Activated naive CD8-positive, alpha-beta T cell treated with anti-CD3 and anti-CD28 coated beads for 36 hours (primary cell): ENCODE results near the gene BCAS4. TPM values are rescaled to one million over a fixed set of nuclear protein-coding genes. Genes with fewer than 3 reads are reported as not detected.
"Not testable (repeated sequence)": the region's sequence is repeated elsewhere in the genome, so short reads cannot be mapped to it uniquely, and the experiment has no call there.

Source experiments
- DNase-seq: peaks from one replicate; pipeline ENCODE4 v3.0.0; 2021
- H3K27ac Mint-ChIP-seq: one replicate; pipeline ENCODE4 v1.8.0; 2022; ENCODE audit warnings: mild to moderate bottlenecking, moderate library complexity, mixed read lengths
- H3K27me3 Mint-ChIP-seq: one replicate; pipeline ENCODE4 v1.8.0; 2022; ENCODE audit warnings: mild to moderate bottlenecking, mixed read lengths
- H3K36me3 Mint-ChIP-seq: one replicate; pipeline ENCODE4 v1.8.0; 2021; ENCODE audit warnings: mild to moderate bottlenecking, mixed read lengths
- H3K4me1 Mint-ChIP-seq: one replicate; pipeline ENCODE4 v1.8.0; 2021; ENCODE audit warnings: mixed read lengths
- H3K4me3 Mint-ChIP-seq: one replicate; pipeline ENCODE4 v1.8.0; 2022; ENCODE audit warnings: mild to moderate bottlenecking, moderate library complexity, mixed read lengths
- H3K9me3 Mint-ChIP-seq: one replicate; pipeline ENCODE4 v1.8.0; 2022; ENCODE audit warnings: mixed read lengths
- total RNA-seq, 2 experiments: library from RNA; stranded (reverse); gene quantifications; one replicate each; pipeline ENCODE4 v1.2.3, GENCODE V29; 2021

Gene BCAS4
- total RNA-seq, 2 experiments from 2014 or later = 27.1 to 28.9 TPM

DNA sequence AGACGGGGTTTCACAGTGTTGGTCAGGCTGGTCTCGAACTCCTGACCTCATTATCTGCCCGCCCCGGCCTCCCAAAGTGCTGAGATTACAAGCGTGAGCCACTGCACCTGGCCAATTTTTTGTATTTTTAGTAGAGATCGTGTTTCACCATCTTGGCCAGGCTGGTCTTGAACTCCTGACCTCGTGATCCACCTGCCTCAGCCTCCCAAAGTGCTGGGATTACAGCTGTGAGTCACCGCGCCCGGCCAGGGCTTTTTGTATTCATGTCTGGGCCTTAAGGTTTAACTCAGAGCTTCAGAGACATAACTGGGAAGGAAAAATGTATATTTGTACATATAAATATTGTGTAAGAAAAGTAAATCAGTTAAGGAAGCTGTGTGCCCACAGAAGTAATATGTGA is 29.6 kb upstream of the BCAS4 start:
- not testable (repeated sequence) for H3K27me3 Mint-ChIP-seq, H3K27ac Mint-ChIP-seq, H3K4me1 Mint-ChIP-seq, DNase-seq, H3K36me3 Mint-ChIP-seq, H3K4me3 Mint-ChIP-seq, H3K9me3 Mint-ChIP-seq

DNA sequence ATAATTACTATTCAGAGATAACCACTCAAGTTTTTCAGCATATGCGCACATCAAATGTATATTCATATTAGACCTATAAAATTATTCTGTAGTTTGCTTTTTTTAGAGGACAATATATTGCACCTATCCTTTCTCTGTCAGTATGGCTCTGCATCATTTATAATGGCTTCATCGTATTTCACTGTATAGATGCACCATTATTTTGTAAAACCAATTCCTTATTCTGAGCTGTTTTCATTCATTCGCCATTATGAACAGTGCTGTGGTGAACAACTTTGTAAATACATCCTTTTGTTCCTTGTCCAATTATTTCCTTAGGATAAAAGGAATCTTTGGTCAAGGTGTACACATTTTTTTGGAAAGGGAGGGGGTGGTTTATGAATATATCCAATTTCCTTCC is 29.2 kb upstream of the BCAS4 start:
- no peak for DNase-seq
- no peak overlapping the region for H3K27ac Mint-ChIP-seq
- H3K27me3 Mint-ChIP-seq = no peaks in the 10 kb centered on the region
- no peaks in the 10 kb centered on the region for H3K4me1 Mint-ChIP-seq
- H3K9me3 Mint-ChIP-seq = no peaks in the 10 kb centered on the region
- no peak overlapping the region for H3K4me3 Mint-ChIP-seq
- no peaks in the 10 kb centered on the region for H3K36me3 Mint-ChIP-seq

GRCh38 chr20:50766955-50767809 is 27.7 kb upstream of the BCAS4 start:
- H3K4me1 Mint-ChIP-seq, H3K9me3 Mint-ChIP-seq, H3K27me3 Mint-ChIP-seq, DNase-seq, H3K27ac Mint-ChIP-seq, H3K4me3 Mint-ChIP-seq, H3K36me3 Mint-ChIP-seq: not testable (repeated sequence)

GRCh38 chr20:50768991-50769390 is 25.9 kb upstream of the BCAS4 start:
- not testable (repeated sequence) for H3K9me3 Mint-ChIP-seq, DNase-seq, H3K4me3 Mint-ChIP-seq, H3K27ac Mint-ChIP-seq, H3K36me3 Mint-ChIP-seq, H3K4me1 Mint-ChIP-seq, H3K27me3 Mint-ChIP-seq

- not testable (repeated sequence) for H3K4me3 Mint-ChIP-seq, H3K9me3 Mint-ChIP-seq, H3K27me3 Mint-ChIP-seq, H3K27ac Mint-ChIP-seq, H3K4me1 Mint-ChIP-seq, DNase-seq, H3K36me3 Mint-ChIP-seq
Observed at GRCh38 chr20:50769551-50770085, 25.2 kb upstream of the BCAS4 start.

GRCh38 chr20:50771419-50772080 is 23.3 kb upstream of the BCAS4 start:
- not testable (repeated sequence) for H3K36me3 Mint-ChIP-seq, H3K4me1 Mint-ChIP-seq, H3K27ac Mint-ChIP-seq, H3K27me3 Mint-ChIP-seq, DNase-seq, H3K4me3 Mint-ChIP-seq, H3K9me3 Mint-ChIP-seq

DNA sequence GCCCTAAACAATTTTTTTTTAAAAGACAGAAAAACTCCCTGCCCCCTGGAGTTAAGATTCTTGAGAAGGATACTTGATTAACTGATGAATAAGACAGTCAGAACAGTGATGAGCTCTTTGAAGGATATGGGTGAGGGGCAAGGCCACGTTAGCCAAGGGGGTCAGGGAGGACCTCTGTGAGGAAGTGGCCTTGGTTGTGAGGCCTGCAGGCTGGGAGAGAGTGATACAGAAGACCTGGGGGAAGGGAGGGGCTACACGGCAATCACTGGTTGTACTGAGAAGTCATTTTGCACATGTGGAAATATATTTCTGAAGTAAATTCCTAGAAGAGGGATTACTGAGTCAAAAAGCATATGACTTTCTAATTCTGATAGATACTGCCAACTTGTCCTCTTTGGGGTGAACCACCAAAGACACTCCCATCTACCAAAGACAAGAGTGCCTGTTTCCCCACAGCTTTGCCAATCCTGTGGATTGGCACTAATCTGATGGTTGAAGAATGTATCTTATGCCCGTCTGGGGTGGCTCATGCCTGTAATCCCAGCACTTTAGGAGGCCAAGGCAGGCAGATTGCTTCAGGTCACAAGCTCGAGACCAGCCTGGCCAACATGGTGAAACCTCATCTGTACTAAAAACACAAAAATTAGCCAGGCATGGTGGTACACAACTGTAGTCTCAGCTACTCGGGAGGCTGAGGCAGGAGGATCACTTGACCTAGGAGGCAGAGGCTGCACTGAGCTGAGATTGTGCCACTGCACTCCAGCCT is 22.3 kb upstream of the BCAS4 start:
- no peak overlapping the region for H3K27ac Mint-ChIP-seq
- H3K9me3 Mint-ChIP-seq = no peaks in the 10 kb centered on the region
- no peaks in the 10 kb centered on the region for H3K27me3 Mint-ChIP-seq
- DNase-seq = no peak
- no peak overlapping the region for H3K4me3 Mint-ChIP-seq
- peaks cover 2% of the 10 kb centered on the region for H3K4me1 Mint-ChIP-seq
- H3K36me3 Mint-ChIP-seq = no peaks in the 10 kb centered on the region

- H3K27me3 Mint-ChIP-seq = peaks cover 4% of the 10 kb centered on the region
- H3K36me3 Mint-ChIP-seq = no peaks in the 10 kb centered on the region
- H3K4me3 Mint-ChIP-seq = no peak overlapping the region
- no peak overlapping the region for H3K27ac Mint-ChIP-seq
- DNase-seq = no peak
- H3K9me3 Mint-ChIP-seq = no peaks in the 10 kb centered on the region
- peaks cover 2% of the 10 kb centered on the region for H3K4me1 Mint-ChIP-seq
Observed at GRCh38 chr20:50774515-50774914, 20.3 kb upstream of the BCAS4 start.

DNA sequence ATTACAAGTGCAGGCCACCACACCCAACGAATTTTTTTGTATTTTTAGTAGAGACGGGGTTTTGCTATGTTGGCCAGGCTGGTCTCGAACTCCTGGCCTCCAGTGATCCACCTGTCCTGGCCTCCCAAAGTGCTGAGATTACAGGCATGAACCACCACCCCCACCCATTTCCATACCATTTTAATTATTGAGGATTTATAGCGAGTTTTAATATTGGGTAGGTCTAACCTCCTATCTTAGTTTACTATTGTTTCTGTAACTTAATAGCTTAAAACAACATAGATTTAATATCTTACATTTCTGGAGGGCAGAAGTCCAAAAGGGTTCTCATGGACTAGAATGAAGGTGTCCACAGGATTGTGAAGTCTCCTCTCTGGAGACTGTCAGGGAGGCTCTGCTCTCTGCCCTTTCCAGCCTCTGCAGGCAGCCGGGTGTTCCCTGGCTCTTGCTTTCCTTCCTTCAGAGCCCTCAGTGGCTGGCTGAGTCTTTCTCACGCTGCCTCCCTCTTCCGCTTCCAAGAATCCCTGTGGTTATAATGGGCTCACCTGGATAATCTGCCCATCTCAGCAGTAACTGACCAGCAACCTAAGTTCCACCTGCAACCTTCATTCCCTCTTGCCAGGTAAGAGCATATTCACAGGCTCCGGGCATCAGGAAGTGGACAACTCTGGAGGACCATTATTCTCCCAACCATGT is 18.6 kb upstream of the BCAS4 start:
- peaks cover 10% of the 10 kb centered on the region for H3K27me3 Mint-ChIP-seq
- no peaks in the 10 kb centered on the region for H3K36me3 Mint-ChIP-seq
- H3K4me3 Mint-ChIP-seq = no peak overlapping the region
- no peaks in the 10 kb centered on the region for H3K9me3 Mint-ChIP-seq
- no peak for DNase-seq
- H3K4me1 Mint-ChIP-seq = peaks cover 1% of the 10 kb centered on the region
- H3K27ac Mint-ChIP-seq = no peak overlapping the region

- H3K27me3 Mint-ChIP-seq = peaks cover 10% of the 10 kb centered on the region
- no peak for DNase-seq
- no peaks in the 10 kb centered on the region for H3K4me1 Mint-ChIP-seq
- no peak overlapping the region for H3K27ac Mint-ChIP-seq
- H3K36me3 Mint-ChIP-seq = no peaks in the 10 kb centered on the region
- H3K4me3 Mint-ChIP-seq = no peak overlapping the region
- no peaks in the 10 kb centered on the region for H3K9me3 Mint-ChIP-seq
Observed at GRCh38 chr20:50777373-50777772, 17.5 kb upstream of the BCAS4 start.

DNA sequence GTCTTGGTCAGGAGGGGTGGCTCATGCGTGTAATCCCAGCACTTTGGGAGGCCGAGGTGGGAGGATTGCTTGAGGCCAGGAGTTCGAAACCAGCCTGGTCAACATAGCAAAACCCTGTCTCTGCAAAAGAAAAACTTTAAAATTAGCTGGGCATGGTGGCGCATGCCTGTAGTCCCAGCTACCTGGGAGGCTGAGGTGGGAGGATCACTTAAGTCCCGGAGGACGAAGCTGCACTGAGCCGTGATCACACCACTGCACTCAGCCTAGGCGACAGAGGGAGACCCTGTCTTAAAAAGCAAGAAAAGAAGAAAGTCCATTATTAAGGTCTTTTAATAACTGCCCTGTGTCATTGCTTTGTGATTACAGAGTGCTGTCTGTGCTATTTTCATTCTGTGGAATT is 15.9 kb upstream of the BCAS4 start:
- H3K9me3 Mint-ChIP-seq, H3K4me1 Mint-ChIP-seq, DNase-seq, H3K27ac Mint-ChIP-seq, H3K4me3 Mint-ChIP-seq, H3K36me3 Mint-ChIP-seq, H3K27me3 Mint-ChIP-seq: not testable (repeated sequence)

DNA sequence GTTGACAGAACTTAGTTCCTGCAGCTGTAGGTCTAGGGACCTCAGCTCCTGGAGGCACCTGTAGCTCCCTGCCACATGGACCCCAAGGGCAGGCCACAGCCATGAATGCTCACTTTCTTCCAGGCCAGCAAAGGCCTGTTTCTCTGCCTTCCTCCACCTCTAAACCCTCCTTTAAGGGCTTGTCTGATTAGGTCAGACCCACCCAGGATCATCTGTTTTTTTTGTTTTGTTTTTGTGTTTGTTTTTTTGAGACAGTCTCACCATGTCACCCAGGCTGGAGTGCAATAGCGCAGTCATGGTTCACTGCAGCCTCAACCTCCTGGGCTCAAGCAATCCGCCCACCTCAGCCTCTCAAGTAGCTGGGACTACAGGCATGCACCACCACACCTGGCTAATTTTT is 11.5 kb upstream of the BCAS4 start:
- Mint-ChIP-seq H3K9me3 (no peaks in the 10 kb centered on the region), H3K4me3 (no peak overlapping the region), H3K27me3 (peaks cover 14% of the 10 kb centered on the region)

DNA sequence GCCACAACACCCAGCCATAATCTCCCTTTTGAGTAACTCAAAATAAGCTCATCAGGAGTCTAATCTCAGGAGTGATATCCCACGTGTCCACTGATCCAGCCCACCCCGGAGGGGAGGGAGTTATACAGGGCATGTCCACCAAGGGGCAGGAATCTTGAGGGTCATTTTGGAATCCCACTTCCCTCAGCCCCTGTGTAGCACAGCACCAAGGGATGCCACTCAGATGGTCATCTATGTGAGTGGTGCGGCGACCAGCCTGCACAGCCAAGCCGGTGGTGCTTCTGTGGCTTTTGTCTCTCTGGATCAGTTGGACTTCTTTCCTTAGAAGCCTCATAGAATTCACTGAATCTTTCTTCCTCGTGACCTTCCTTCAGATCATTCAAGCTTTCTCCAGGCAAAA is 11.0 kb upstream of the BCAS4 start:
- DNase-seq = no peak
- Mint-ChIP-seq H3K9me3 (no peaks in the 10 kb centered on the region), H3K4me1 (no peaks in the 10 kb centered on the region), H3K4me3 (no peak overlapping the region), H3K27ac (no peak overlapping the region), H3K36me3 (no peaks in the 10 kb centered on the region), H3K27me3 (peaks cover 14% of the 10 kb centered on the region)

More for the DNA sequence above, 11.5 kb upstream of the BCAS4 start:
- H3K36me3 Mint-ChIP-seq = no peaks in the 10 kb centered on the region
- no peak for DNase-seq
- no peak overlapping the region for H3K27ac Mint-ChIP-seq
- H3K4me1 Mint-ChIP-seq = no peaks in the 10 kb centered on the region

DNA sequence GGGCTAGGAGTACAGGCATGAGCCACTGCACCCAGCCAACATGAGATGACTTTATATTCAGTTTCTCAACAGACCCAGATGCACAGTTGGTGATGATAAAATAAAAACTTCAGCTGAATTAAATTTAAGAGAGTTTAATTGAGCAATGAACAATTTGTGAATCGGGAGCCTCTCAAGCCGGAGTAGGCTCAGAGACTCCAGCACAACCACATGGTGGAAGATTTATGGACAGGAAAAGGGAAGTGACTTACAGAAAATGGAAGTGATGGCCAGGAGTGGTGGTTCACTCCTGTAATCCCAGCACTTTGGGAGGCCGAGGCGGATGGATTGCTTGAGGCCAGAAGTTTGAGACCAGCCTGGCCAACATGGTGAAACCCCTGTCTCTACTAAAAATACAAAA is 10.4 kb upstream of the BCAS4 start:
- no peak for DNase-seq
- H3K27me3 Mint-ChIP-seq = peaks cover 10% of the 10 kb centered on the region
- H3K9me3 Mint-ChIP-seq = no peaks in the 10 kb centered on the region
- H3K4me1 Mint-ChIP-seq = no peaks in the 10 kb centered on the region
- H3K4me3 Mint-ChIP-seq = no peak overlapping the region
- no peak overlapping the region for H3K27ac Mint-ChIP-seq
- H3K36me3 Mint-ChIP-seq = no peaks in the 10 kb centered on the region

- DNase-seq = no peak
- Mint-ChIP-seq H3K4me1 (peaks cover 7% of the 10 kb centered on the region), H3K9me3 (no peaks in the 10 kb centered on the region), H3K36me3 (no peaks in the 10 kb centered on the region), H3K27me3 (peaks cover 4% of the 10 kb centered on the region), H3K4me3 (no peak overlapping the region), H3K27ac (no peak overlapping the region)
Observed at GRCh38 chr20:50786703-50787102, 8.2 kb upstream of the BCAS4 start.
